NCI-H2029 treated with DMSO at 0.1 percent for 48 hours (cell line): Measurements from ENCODE around the gene TMED9.
"Not testable (repeated sequence)": the region's sequence is repeated elsewhere in the genome, so short reads cannot be mapped to it uniquely, and the experiment has no call there.

ENCODE experiments used
- DNase-seq: peaks from one replicate; lab custom pipeline; 2025; lab: John Stamatoyannopoulos, UW

TMED9 gene

GRCh38 chr5:177592010-177592834 lies at the start of gene TMED9:
TMED9 (plus strand) TSS chr5:177592203; CDS start chr5:177592215, 12 bp downstream.
- peak; percentile 56 for DNase-seq

- DNase-seq: no peak
These were observed 49.1 kb upstream of the TMED9 start for GRCh38 chr5:177542816-177543465.

GRCh38 chr5:177545487-177546257 lies 46.3 kb upstream of the TMED9 start:
- DNase-seq: no peak

- DNase-seq: no peak
These were observed 45.7 kb upstream of the TMED9 start for GRCh38 chr5:177546258-177546741.

- DNase-seq: no peak
These were observed 44.3 kb upstream of the TMED9 start for GRCh38 chr5:177547736-177548135.

DNA sequence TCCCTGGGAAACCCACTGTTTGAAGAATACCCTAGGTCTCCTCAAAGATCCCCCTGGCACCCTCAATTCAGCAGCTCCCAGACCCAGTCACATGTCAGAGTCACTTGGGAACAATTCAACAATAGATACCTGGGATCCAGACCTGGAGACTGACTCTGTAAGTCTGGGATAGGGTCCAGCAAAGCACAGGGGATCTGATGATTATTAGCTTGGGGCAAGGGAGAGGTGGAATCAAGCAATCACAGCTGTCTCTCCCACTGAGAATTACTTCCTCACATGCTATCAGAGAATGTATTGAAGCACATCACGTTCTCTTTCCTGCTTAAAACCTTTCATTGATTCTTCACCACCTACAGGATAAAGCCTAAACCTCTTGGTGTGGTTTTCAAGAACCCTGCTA lies 43.5 kb upstream of the TMED9 start:
- no peak for DNase-seq

DNA sequence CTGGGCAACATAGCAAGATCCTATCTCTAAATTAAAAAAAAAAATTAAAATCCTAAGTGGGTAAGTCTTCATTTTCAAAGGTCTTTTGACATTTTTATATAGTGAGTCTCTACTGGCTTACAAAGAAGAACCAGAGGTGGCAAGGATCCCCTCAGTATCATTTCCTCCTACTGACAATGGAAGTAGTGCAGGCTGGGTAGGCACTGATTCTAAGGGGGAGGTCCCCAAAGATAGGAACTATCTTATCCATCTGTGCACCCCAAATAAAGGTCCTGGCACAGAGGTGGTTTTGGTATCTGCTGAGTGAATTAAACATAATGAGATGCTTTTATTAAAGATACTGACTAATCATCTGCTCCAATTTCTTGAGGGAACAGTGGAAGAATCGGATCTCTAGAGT lies 41.9 kb upstream of the TMED9 start:
- DNase-seq: no peak

GRCh38 chr5:177552839-177553455 lies 39.1 kb upstream of the TMED9 start:
- no peak for DNase-seq

GRCh38 chr5:177553671-177554429 lies 38.2 kb upstream of the TMED9 start:
- DNase-seq: no peak

DNA sequence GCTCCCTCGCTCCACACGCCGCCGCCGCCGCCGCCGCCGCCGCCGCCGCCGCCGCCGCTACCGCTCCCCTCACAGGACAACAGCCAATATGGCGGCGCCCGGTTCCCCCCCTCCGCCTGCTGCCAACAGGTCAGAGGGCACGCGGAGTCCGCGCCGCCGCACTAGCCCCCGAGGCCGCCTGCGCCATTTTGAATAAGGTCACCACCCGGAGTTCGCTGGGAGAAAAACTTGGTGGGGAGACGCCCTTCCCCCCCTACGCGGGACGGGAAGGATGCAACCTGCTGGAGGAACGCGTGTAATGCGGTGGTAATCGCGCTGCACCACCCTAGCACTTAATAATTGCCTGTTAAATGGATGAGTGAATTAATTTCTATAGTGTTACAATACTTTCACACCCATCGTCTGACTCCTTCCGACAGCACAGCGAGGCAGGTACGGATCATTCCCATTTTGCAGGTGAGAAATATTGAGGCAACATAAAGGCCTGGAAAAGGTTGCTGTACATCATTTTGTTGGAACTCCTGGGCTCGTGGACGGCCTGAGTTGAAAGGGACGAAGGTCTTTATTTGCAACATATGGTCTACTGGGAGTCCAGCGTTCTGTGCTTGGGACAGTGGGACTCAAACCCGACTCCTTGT lies 37.4 kb upstream of the TMED9 start, which contains the start of gene FAM193B:
FAM193B (minus strand) TSS at position 90 of the 638 bp plus-strand sequence. CDS start 105 bp downstream, outside the sequence.
- DNase-seq: peak; percentile 63

DNA sequence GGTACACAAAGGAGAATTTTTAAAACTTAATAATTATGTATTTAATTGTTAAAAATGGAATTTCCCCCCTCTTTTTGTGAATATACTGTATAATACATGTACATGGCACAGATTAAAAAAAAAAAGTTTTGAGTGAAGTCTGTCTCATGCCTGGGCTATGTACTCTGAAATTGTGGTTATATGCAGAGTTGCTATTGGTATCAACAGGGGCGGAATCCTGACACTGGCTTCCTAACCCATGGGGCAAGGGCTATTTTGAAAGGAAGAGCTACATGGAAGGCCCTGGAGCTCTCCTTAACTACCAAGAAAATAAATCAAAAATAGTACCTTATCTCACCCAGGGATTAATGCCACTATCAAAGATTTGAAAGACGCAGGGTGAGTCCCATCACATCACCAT lies 36.8 kb upstream of the TMED9 start:
- DNase-seq: no peak

GRCh38 chr5:177555665-177556064 lies 36.3 kb upstream of the TMED9 start:
- DNase-seq: no peak

DNA sequence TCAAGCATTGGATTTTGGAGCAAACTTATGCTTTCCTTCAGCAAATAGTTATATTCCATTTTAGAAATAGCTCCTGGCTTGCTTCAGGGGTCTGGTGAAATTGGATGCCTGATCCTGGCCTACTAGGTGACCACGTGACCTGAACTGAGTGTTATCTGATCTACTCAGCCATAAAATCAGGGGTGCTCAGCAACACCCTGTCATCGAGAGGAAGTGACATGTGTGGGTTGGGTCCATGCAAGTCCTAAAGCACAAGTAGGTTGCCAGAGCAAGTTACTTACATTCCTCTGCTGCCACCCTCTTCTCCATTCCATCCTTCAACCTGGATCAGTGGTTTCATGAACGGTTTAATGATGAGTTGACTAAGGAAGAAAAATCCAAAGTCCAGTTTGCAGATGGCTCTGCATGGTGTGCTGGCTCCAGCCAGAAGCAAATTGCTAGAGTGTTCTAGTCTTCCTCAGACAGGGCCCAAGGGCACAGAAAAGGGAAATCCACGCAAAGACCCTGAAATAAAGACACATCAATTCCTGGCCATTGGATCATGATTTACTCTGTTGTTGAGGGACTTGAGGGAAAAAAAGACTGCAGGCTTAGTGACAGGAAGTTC lies 34.9 kb upstream of the TMED9 start:
- DNase-seq: no peak

- DNase-seq: no peak
These were observed 34.2 kb upstream of the TMED9 start for GRCh38 chr5:177557796-177558195.

- not testable (repeated sequence) for DNase-seq
These were observed 32.5 kb upstream of the TMED9 start for GRCh38 chr5:177559446-177559941.

DNA sequence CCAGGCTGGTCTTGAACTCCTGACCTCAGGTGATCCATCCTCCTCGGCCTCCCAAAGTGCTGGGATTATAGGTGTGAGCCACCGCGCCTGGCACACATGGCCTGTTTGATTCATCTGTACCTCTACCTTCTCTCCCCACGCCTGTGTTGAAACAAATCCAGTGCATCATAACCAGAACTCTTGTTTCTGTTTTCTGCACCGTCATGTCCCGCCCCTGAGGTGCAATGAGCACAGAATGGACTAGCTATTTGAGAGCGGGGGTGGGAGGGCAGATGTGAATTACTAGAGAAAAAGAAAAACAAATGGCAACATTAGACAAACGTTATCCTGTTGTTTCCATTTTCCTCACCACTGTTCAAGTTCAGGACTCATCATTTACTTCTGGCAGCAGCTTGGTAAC lies 27.0 kb upstream of the TMED9 start:
- no peak for DNase-seq

DNA sequence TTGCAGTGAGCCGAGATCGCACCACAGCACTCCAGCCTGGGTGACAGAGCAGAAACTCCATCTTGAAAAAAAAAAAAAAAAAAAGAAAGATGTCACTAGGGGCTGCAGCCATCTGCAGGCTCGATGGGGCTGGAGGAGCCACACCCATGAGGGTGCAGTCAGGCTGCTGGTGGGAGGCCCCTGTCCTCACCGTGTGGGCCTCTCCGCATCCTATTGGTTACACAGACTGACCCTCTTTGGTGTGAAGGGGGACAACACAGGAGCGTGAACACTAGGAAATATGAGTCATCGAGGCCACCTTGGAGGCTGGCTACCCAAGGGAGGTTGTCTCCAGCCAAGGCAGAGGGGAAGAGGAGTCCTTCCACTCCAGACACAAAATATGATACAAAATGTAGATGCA lies 23.7 kb upstream of the TMED9 start:
- DNase-seq: no peak

GRCh38 chr5:177569894-177570293 lies 22.1 kb upstream of the TMED9 start:
- DNase-seq: no peak

DNA sequence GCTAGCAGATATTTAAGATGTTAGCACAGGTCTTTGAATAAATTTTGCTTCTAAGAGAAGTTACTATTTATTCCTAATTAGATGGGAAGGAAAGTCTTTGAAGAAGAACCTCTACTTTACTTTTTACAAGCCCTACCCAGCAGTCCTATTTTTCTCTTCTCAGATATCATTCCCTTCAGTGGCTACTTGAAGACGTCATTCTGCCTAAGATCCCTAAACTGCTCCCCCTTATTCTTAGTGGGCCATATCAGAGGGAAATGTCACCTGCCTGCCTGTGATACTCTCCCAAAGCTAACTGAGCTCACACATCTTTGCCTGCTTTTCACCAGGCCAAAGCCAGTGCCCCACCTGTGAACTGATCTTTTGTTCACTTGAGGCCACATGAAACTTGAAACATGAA lies 16.5 kb upstream of the TMED9 start:
- no peak for DNase-seq

DNA sequence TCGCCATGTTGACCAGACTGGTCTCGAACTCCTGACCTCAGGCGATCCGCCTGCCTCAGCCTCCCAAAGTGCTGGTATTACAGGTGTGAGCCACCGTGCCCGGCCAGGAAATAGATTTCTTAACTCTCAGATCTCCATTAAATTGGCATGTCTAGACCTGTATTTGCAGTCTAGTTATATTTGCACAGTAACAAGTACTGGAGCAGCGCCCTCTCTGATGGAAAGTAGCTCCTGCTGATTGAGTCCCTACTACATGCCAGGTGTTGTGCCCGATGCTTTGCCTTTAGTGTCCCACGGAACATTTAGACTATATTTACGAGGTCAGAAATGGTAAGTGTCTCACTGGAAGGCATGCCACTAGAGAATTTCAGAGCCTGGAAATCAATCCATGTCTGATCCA lies 15.8 kb upstream of the TMED9 start:
- DNase-seq: no peak
